Left ventricle myocardium inferior (tissue), 1 donor: ENCODE data around the gene GRIN2C. TPM values are rescaled to one million over a fixed set of nuclear protein-coding genes. Genes with fewer than 3 reads are reported as not detected.

Experiments
- DNase-seq: peaks from one replicate; pipeline ENCODE4 v3.0.0-alpha.2; 2020
- H3K27ac ChIP-seq: fragments of 200-600 bp; replicated peaks from 2 replicates; pipeline ENCODE4 v1.8.0; 2021
- H3K27me3 ChIP-seq: fragments of 200-600 bp; 2 replicates; pipeline ENCODE4 v1.8.0; 2021; ENCODE audit warnings: low read depth
- H3K36me3 ChIP-seq: fragments of 200-600 bp; 2 replicates; pipeline ENCODE4 v1.8.0; 2021
- H3K4me1 ChIP-seq: fragments of 200-600 bp; 2 replicates; pipeline ENCODE4 v1.8.0; 2021
- H3K4me3 ChIP-seq: fragments of 200-600 bp; 2 replicates; pipeline ENCODE4 v1.8.0; 2021; ENCODE audit warnings: mild to moderate bottlenecking, moderate library complexity
- H3K9me3 ChIP-seq: fragments of 200-600 bp; replicated peaks from 2 replicates; pipeline ENCODE4 v1.8.0; 2021
- intact Hi-C: fragments of 100-400 bp; cut with micrococcal nuclease; formaldehyde crosslinking; loops from one replicate; pipeline ENCODE4 v1.11.0; 2022
- total RNA-seq: library from RNA; stranded (reverse); fragmentation: NEBNext Ultra II Directional; extraction: Animal tissue kit (Norgen Biotek cat#: 25700); gene quantifications from one replicate; pipeline ENCODE4 v1.2.1, GENCODE V29; 2021
- TF ChIP-seq, protein P1 (sequence below): fragments of 200-600 bp; IDR thresholded peaks from 2 replicates; pipeline ENCODE4 v1.8.0; 2021; ENCODE audit warnings: antibody characterized with exemption, mild to moderate bottlenecking, borderline replicate concordance
- donor health status: DM: no; HTN: yes; CAD: no; lungs with severe emphysema.

The GRIN2C gene
- total RNA-seq, 1 donor from 2014 or later, result 0.52 TPM

DNA sequence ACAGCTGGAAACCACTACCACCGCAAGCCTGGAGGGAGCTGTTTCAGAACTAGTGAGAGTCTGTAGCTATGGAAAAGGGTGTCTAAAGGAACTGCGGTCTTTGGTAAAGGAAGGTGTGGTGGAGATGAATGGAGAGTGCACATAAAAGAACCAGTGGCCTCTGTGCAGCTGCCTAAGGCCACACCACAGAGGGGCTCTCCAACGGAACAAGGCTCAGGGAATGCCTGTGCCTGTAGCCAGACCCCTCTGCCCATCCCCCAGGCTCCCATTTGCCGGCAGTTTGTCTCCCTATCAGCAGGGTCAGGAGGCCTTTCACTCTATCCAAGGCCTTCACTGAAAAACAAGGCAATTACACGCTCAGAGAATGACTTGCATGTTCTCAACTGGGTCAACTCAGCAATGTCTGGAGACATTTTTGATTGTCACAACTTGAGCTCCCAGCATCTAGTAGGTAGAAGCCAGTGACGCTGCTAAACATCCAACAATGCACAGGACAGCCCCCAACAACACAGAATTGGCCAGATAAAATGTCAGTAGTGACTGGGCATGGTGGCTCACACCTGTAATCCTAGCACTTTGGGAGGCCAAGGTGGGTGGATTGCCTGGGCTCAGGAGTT, 16.4 kb upstream of the GRIN2C start:
- H3K27me3 ChIP-seq, result no peaks in the 10 kb centered on the region
- peaks cover 45% of the 10 kb centered on the region for H3K4me1 ChIP-seq
- intact Hi-C loops, result no loop called here
- no peak overlapping the region for H3K4me3 ChIP-seq
- no peaks in the 10 kb centered on the region for H3K36me3 ChIP-seq
- no peaks in the 10 kb centered on the region for H3K9me3 ChIP-seq
- TF ChIP-seq, protein P1, sequence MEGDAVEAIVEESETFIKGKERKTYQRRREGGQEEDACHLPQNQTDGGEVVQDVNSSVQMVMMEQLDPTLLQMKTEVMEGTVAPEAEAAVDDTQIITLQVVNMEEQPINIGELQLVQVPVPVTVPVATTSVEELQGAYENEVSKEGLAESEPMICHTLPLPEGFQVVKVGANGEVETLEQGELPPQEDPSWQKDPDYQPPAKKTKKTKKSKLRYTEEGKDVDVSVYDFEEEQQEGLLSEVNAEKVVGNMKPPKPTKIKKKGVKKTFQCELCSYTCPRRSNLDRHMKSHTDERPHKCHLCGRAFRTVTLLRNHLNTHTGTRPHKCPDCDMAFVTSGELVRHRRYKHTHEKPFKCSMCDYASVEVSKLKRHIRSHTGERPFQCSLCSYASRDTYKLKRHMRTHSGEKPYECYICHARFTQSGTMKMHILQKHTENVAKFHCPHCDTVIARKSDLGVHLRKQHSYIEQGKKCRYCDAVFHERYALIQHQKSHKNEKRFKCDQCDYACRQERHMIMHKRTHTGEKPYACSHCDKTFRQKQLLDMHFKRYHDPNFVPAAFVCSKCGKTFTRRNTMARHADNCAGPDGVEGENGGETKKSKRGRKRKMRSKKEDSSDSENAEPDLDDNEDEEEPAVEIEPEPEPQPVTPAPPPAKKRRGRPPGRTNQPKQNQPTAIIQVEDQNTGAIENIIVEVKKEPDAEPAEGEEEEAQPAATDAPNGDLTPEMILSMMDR, result no peak
- H3K27ac ChIP-seq, result no peak overlapping the region
- DNase-seq, result no peak

DNA sequence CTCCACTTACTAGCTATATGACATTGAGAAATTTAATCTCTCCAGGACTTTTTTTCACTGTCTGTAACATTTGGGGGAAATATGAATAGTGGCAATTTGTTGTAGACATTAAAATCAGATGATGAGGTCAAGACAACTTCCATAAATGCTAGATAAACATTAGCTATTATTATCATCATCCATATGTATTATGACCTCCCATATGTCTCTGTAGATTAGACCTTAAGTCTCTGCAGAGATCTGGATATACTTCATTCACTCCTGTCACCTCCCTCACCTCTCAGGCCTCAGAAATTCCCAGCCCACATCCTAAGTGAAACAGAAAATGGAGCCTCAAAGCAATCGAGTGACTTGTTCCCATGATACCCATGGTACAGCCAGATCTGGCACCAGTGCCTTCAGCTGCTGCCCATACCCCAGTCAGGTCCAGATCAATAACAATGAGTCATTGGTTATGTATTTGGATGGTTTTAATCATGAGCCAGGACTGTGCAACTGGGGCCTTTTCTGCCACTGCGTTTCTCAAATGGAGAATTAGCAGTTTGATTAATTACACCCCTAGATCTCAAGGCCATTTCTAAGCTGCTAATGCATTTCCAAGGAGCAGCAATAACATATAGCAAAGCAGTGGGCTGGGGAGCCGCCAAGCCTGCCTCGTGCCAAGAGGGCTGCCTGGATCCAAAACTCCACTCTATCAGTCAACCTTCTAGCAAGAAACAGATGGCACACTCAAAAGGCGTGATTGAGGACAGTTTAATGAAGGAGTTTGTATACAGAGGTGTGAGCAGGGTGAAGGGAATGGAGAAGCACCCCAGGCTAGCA, 15.7 kb upstream of the GRIN2C start:
- intact Hi-C loops, result no loop called here
- no peak for DNase-seq
- Histone ChIP-seq H3K4me3 (no peak overlapping the region), H3K4me1 (peaks cover 45% of the 10 kb centered on the region), H3K9me3 (no peaks in the 10 kb centered on the region), H3K27ac (no peak overlapping the region), H3K36me3 (no peaks in the 10 kb centered on the region), H3K27me3 (no peaks in the 10 kb centered on the region)
- TF ChIP-seq, protein P1, result no peak

DNA sequence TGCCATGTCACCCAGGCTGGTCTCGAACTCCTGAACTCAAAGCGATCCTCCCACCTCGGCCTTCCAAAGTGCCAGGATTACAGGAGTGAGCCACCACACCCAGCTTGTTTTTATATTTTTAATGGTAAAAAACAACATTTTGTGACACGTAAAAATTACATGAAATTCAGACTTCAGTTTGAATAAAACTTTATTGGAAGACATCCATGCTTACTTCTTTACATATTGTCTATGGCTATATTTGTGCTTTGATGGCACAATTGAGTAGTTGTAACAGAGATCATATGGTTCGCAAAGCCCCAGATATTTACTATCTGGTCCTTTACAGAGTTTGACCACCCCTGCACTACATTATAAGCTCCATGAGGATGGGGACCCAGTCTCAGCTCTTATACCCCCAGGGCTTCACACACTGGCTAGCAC, 14.9 kb upstream of the GRIN2C start:
- Histone ChIP-seq H3K9me3 (no peaks in the 10 kb centered on the region), H3K4me1 (peaks cover 45% of the 10 kb centered on the region), H3K27ac (no peak overlapping the region), H3K27me3 (no peaks in the 10 kb centered on the region), H3K36me3 (no peaks in the 10 kb centered on the region), H3K4me3 (no peak overlapping the region)
- no peak for DNase-seq
- intact Hi-C loops, result no loop called here
- TF ChIP-seq, protein P1, result no peak

DNA sequence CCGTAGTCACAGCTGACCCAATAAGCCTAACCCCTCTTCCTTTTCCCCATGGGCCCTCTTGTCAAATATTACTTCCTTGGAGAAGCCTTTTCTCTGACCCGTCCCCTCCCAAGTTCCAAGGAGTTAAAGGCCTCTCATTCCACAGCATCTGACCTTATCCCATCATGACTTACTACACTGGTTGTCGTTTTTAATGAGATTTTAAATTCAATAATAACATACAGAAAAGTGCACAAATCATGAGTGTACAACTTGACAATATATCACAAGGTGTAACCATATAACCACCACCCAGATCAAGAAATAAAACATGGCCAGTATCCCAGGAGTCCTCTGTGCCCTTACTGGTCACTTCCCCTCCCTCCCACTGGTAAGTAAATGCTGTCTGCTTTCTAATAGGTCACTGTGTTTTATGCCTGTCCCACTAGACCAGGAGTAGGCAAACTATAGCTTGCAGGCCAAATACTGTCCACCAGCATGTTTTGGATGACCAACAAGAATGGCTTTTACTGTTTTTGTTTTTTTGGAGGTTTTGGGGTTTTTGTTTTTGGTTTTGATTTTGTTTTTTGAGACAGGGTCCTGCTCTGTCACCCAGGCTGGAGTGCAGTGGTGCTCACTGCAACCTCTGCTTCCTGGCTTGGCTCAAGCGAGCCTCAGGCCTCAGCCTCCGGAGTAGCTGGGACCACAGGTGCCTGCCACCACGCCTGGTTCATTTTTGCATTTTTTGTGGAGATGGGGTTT, 14.4 kb upstream of the GRIN2C start:
- Histone ChIP-seq H3K9me3 (no peaks in the 10 kb centered on the region), H3K27me3 (no peaks in the 10 kb centered on the region), H3K36me3 (no peaks in the 10 kb centered on the region), H3K27ac (peak overlapping the region; percentile 93), H3K4me1 (peaks cover 45% of the 10 kb centered on the region), H3K4me3 (peak overlapping the region; percentile 77)
- TF ChIP-seq, protein P1, result no peak
- DNase-seq, result no peak
- intact Hi-C loops, result no loop called here

DNA sequence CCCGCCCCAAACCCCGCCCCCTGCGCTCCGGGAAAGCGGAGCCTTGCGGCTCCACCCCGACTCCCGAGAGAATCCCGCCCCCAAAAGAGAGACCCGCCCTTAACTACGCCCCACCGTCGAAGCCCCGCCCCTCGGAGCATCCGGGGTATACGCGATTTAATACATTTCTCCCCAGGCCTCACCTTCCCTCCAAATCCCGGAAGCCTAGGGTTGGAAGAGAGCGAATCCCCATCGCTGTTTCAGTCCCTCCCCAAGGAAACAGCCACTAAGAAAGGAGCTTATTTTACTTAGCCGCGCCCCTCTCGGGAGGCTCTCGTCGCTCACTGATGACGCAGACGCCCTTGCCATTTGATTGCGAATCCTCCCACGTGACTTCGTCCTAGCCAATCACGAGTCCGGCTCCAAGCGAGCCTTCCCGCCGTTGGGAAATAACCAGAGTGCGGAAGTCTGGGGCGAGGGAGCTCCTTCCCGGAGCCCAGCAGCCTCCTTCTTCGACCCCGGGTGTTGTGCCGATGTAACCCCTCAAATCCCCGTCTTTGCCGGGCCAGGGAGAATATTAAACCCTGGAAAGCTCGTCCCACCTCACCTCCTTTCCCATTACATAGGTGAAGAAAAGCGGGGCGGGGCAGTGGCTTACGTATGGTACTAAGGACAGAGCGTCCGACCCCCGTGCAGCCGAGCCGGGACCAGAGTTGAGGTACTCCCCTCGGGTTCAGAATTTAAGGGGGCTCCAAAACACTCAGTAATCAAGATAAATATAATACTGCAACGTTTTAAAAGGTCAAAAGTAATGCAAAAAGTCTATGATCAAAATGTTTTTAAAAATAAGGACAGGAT, 13.6 kb upstream of the GRIN2C start:
- H3K27me3 ChIP-seq, result no peaks in the 10 kb centered on the region
- intact Hi-C loops, result no loop called here
- H3K9me3 ChIP-seq, result no peaks in the 10 kb centered on the region
- peak; percentile 99 for DNase-seq
- H3K27ac ChIP-seq, result peak overlapping the region; percentile 93
- TF ChIP-seq, protein P1, result no peak
- H3K36me3 ChIP-seq, result no peaks in the 10 kb centered on the region
- H3K4me1 ChIP-seq, result peaks cover 41% of the 10 kb centered on the region
- peak overlapping the region; percentile 77 for H3K4me3 ChIP-seq
